ENCODE results near the gene TIAM1.

Gene TIAM1

GRCh38 chr21:31286621-31287020 is 57.4 kb downstream of the TIAM1 start:
- no peak for DNase-seq (ENCODE audit: low read depth in 2 of 2)

- DNase-seq (ENCODE audit: low read depth in 2 of 2), result no peak
Observed at GRCh38 chr21:31284797-31285397, 59.2 kb downstream of the TIAM1 start.

- no peak for DNase-seq (ENCODE audit: low read depth in 2 of 2)
Observed at GRCh38 chr21:31283025-31283424, 61.0 kb downstream of the TIAM1 start.

GRCh38 chr21:31282095-31282709 is 61.9 kb downstream of the TIAM1 start:
- DNase-seq (ENCODE audit: low read depth in 2 of 2), result no peak

- no peak for DNase-seq (ENCODE audit: low read depth in 2 of 2)
Observed at GRCh38 chr21:31281561-31281960, 62.5 kb downstream of the TIAM1 start.

- DNase-seq (ENCODE audit: low read depth in 2 of 2), result peak in 1 of 2 donors; percentile 25
Observed at GRCh38 chr21:31279986-31280385, 64.1 kb downstream of the TIAM1 start.

GRCh38 chr21:31279214-31279613 is 64.8 kb downstream of the TIAM1 start:
- DNase-seq (ENCODE audit: low read depth in 2 of 2), result no peak

- no peak for DNase-seq (ENCODE audit: low read depth in 2 of 2)
Observed at GRCh38 chr21:31278511-31279130, 65.4 kb downstream of the TIAM1 start.

GRCh38 chr21:31276663-31277062 is 67.4 kb downstream of the TIAM1 start:
- no peak for DNase-seq (ENCODE audit: low read depth in 2 of 2)

- DNase-seq (ENCODE audit: low read depth in 2 of 2), result no peak
Observed at GRCh38 chr21:31275901-31276300, 68.2 kb downstream of the TIAM1 start.

- DNase-seq (ENCODE audit: low read depth in 2 of 2), result no peak
Observed at GRCh38 chr21:31273278-31273677, 70.8 kb downstream of the TIAM1 start.

- no peak for DNase-seq (ENCODE audit: low read depth in 2 of 2)
Observed at GRCh38 chr21:31268090-31268489, 76.0 kb downstream of the TIAM1 start.

- DNase-seq (ENCODE audit: low read depth in 2 of 2), result no peak
Observed at GRCh38 chr21:31267644-31268043, 76.4 kb downstream of the TIAM1 start.

GRCh38 chr21:31266241-31266640 is 77.8 kb downstream of the TIAM1 start:
- DNase-seq (ENCODE audit: low read depth in 2 of 2), result no peak

GRCh38 chr21:31265366-31266013 is 78.6 kb downstream of the TIAM1 start:
- no peak for DNase-seq (ENCODE audit: low read depth in 2 of 2)

- DNase-seq (ENCODE audit: low read depth in 2 of 2), result no peak
Observed at GRCh38 chr21:31264574-31264973, 79.5 kb downstream of the TIAM1 start.

GRCh38 chr21:31262728-31263127 is 81.3 kb downstream of the TIAM1 start:
- DNase-seq (ENCODE audit: low read depth in 2 of 2), result no peak

GRCh38 chr21:31261759-31262158 is 82.3 kb downstream of the TIAM1 start:
- no peak for DNase-seq (ENCODE audit: low read depth in 2 of 2)

GRCh38 chr21:31260790-31261189 is 83.3 kb downstream of the TIAM1 start:
- DNase-seq (ENCODE audit: low read depth in 2 of 2), result no peak

GRCh38 chr21:31258073-31258472 is 86.0 kb downstream of the TIAM1 start:
- no peak for DNase-seq (ENCODE audit: low read depth in 2 of 2)

- DNase-seq (ENCODE audit: low read depth in 2 of 2), result no peak
Observed at GRCh38 chr21:31257265-31257664, 86.8 kb downstream of the TIAM1 start.

GRCh38 chr21:31255896-31256295 is 88.2 kb downstream of the TIAM1 start:
- DNase-seq (ENCODE audit: low read depth in 2 of 2), result no peak

GRCh38 chr21:31255036-31255435 is 89.0 kb downstream of the TIAM1 start:
- DNase-seq (ENCODE audit: low read depth in 2 of 2), result no peak
